ENCODE measurements around the gene E2F2. TPM values are rescaled to one million over a fixed set of nuclear protein-coding genes. Genes with fewer than 3 reads are reported as not detected.

E2F2 gene
- total and polyA plus RNA-seq, 2 experiments from 2014 or later: 0.85 to 1.2 TPM

GRCh38 chr1:23469372-23469982 lies 61.6 kb downstream of the E2F2 start:
- H4K20me1 ChIP-seq (ENCODE audit: insufficient read depth, poor library complexity, severe bottlenecking): peaks cover 33% of the 10 kb centered on the region
- H3K79me2 ChIP-seq: peaks cover 82% of the 10 kb centered on the region
- H3K4me1 ChIP-seq (ENCODE audit: insufficient read depth): peaks cover 21% of the 10 kb centered on the region
- H3K27ac ChIP-seq: no peak overlapping the region
- no peak overlapping the region for H3K4me3 ChIP-seq
- 73% methylated on average over 5 of the region's 5 CpGs for WGBS (ENCODE audit: low lambda C conversion rate, missing lambda C conversion rate)
- H3K27me3 ChIP-seq: no peaks in the 10 kb centered on the region
- TF ChIP-seq EZH2phosphoT487 (IDR thresholded peaks at IDR 0.05; ENCODE audit: low read depth, severe bottlenecking, unreplicated experiment): no peak
- no peak for TF ChIP-seq CTCF (IDR thresholded peaks at IDR 0.05; ENCODE audit: poor library complexity)
- no peak for TF ChIP-seq EZH2 (IDR thresholded peaks at IDR 0.05; ENCODE audit: borderline replicate concordance)
- H3K36me3 ChIP-seq (replicated peaks; ENCODE audit: insufficient read depth, low read depth): no peaks in the 10 kb centered on the region
- no peak overlapping the region for H3K4me2 ChIP-seq
- H3K9me3 ChIP-seq (ENCODE audit: low read depth): no peaks in the 10 kb centered on the region
- no peak overlapping the region for H2AFZ ChIP-seq
- no peaks in the 10 kb centered on the region for H3K9me2 ChIP-seq (replicated peaks; ENCODE audit: insufficient read depth)
- no peak for DNase-seq (ENCODE audit: low spot score)

GRCh38 chr1:23466423-23466989 lies 64.5 kb downstream of the E2F2 start:
- Histone ChIP-seq H3K4me3 (no peak overlapping the region), H3K9me2 (replicated peaks; ENCODE audit: insufficient read depth) (no peaks in the 10 kb centered on the region), H3K27me3 (no peaks in the 10 kb centered on the region), H3K9me3 (ENCODE audit: low read depth) (no peaks in the 10 kb centered on the region), H3K36me3 (replicated peaks; ENCODE audit: insufficient read depth, low read depth) (no peaks in the 10 kb centered on the region), H3K4me2 (no peak overlapping the region), H3K4me1 (ENCODE audit: insufficient read depth) (peaks cover 9% of the 10 kb centered on the region), H4K20me1 (ENCODE audit: insufficient read depth, poor library complexity, severe bottlenecking) (peaks cover 22% of the 10 kb centered on the region), H3K27ac (no peak overlapping the region), H2AFZ (no peak overlapping the region), H3K79me2 (peaks cover 67% of the 10 kb centered on the region)
- WGBS (ENCODE audit: low lambda C conversion rate, missing lambda C conversion rate): 100% methylated on average over 3 of the region's 3 CpGs
- no peak for DNase-seq (ENCODE audit: low spot score)
- no peak for TF ChIP-seq EZH2phosphoT487 (IDR thresholded peaks at IDR 0.05; ENCODE audit: low read depth, severe bottlenecking, unreplicated experiment)
- TF ChIP-seq EZH2 (IDR thresholded peaks at IDR 0.05; ENCODE audit: borderline replicate concordance): no peak
- TF ChIP-seq CTCF (IDR thresholded peaks at IDR 0.05; ENCODE audit: poor library complexity): no peak

- 95% methylated on average over 3 of the region's 3 CpGs for WGBS (ENCODE audit: low lambda C conversion rate, missing lambda C conversion rate)
- Histone ChIP-seq H3K4me3 (no peak overlapping the region), H3K27me3 (no peaks in the 10 kb centered on the region), H4K20me1 (ENCODE audit: insufficient read depth, poor library complexity, severe bottlenecking) (peaks cover 18% of the 10 kb centered on the region), H3K4me2 (no peak overlapping the region), H3K36me3 (replicated peaks; ENCODE audit: insufficient read depth, low read depth) (no peaks in the 10 kb centered on the region), H2AFZ (no peak overlapping the region), H3K27ac (no peak overlapping the region), H3K79me2 (peaks cover 42% of the 10 kb centered on the region), H3K4me1 (ENCODE audit: insufficient read depth) (no peaks in the 10 kb centered on the region), H3K9me3 (ENCODE audit: low read depth) (no peaks in the 10 kb centered on the region), H3K9me2 (replicated peaks; ENCODE audit: insufficient read depth) (no peaks in the 10 kb centered on the region)
- DNase-seq (ENCODE audit: low spot score): no peak
- TF ChIP-seq EZH2phosphoT487 (IDR thresholded peaks at IDR 0.05; ENCODE audit: low read depth, severe bottlenecking, unreplicated experiment) (no peak), CTCF (IDR thresholded peaks at IDR 0.05; ENCODE audit: poor library complexity) (no peak), EZH2 (IDR thresholded peaks at IDR 0.05; ENCODE audit: borderline replicate concordance) (no peak)
These were observed 67.7 kb downstream of the E2F2 start for GRCh38 chr1:23463286-23463685.
